PFSK-1 (cell line): ENCODE measurements around the gene LINC00237.

Source experiments
- FOXP2 ChIP-seq: optimal IDR thresholded peaks from 2 replicates; pipeline ENCODE3; 2011; ENCODE audit warnings: borderline replicate concordance, control low read depth, inconsistent platforms; ENCODE audit not compliant: insufficient read depth; ENCODE audit errors: extremely low read length, extremely low read depth
- POLR2AphosphoS5 ChIP-seq: IDR thresholded peaks from 2 replicates; pipeline ENCODE4 v1.6.1; 2012; ENCODE audit warnings: low read depth, mild to moderate bottlenecking, control low read depth, low read length, moderate library complexity
- REST ChIP-seq, 2 experiments: IDR thresholded peaks; 2 replicates each; pipeline versions ENCODE4 v1.6.1 to v1.8.0; 2011 to 2012; ENCODE audit warnings: low read depth in 2 of 2, low read length in 2 of 2, control low read depth in 1 of 2, inconsistent platforms in 1 of 2, mild to moderate bottlenecking in 1 of 2, moderate library complexity in 1 of 2; ENCODE audit not compliant: insufficient read depth in 1 of 2
- SIN3A ChIP-seq: IDR thresholded peaks from 2 replicates; pipeline ENCODE4 v1.6.1; 2012; ENCODE audit warnings: mild to moderate bottlenecking, low read length, moderate library complexity, borderline replicate concordance; ENCODE audit not compliant: insufficient read depth
- TAF1 ChIP-seq: IDR thresholded peaks from 2 replicates; pipeline ENCODE4 v1.6.1; 2012; ENCODE audit warnings: low read length, control low read depth, borderline replicate concordance; ENCODE audit not compliant: insufficient read depth

Gene LINC00237

GRCh38 chr20:21118138-21118537, 12.0 kb upstream of the LINC00237 start:
- TF ChIP-seq SIN3A (no peak), TAF1 (no peak), POLR2AphosphoS5 (no peak), FOXP2 (no peak), REST (IDR thresholded peaks at IDR 0.05; ENCODE audit: insufficient read depth in 1 of 2, low read depth in 2 of 2, low read length in 2 of 2) (no peak)

- TF ChIP-seq TAF1 = no peak
- no peak for TF ChIP-seq FOXP2
- TF ChIP-seq POLR2AphosphoS5 = no peak
- TF ChIP-seq REST (IDR thresholded peaks at IDR 0.05; ENCODE audit: insufficient read depth in 1 of 2, low read depth in 2 of 2, low read length in 2 of 2) = no peak
- no peak for TF ChIP-seq SIN3A
Measured at GRCh38 chr20:21117521-21117920, 11.4 kb upstream of the LINC00237 start.

GRCh38 chr20:21114584-21114983, 8.4 kb upstream of the LINC00237 start:
- TF ChIP-seq REST (IDR thresholded peaks at IDR 0.05; ENCODE audit: insufficient read depth in 1 of 2, low read depth in 2 of 2, low read length in 2 of 2) = no peak
- TF ChIP-seq SIN3A = no peak
- TF ChIP-seq POLR2AphosphoS5 = no peak
- no peak for TF ChIP-seq FOXP2
- TF ChIP-seq TAF1 = no peak

- TF ChIP-seq TAF1 = no peak
- no peak for TF ChIP-seq SIN3A
- no peak for TF ChIP-seq REST (IDR thresholded peaks at IDR 0.05; ENCODE audit: insufficient read depth in 1 of 2, low read depth in 2 of 2, low read length in 2 of 2)
- no peak for TF ChIP-seq FOXP2
- no peak for TF ChIP-seq POLR2AphosphoS5
Measured at GRCh38 chr20:21113697-21114096, 7.5 kb upstream of the LINC00237 start.

- no peak for TF ChIP-seq TAF1
- TF ChIP-seq POLR2AphosphoS5 = no peak
- no peak for TF ChIP-seq REST (IDR thresholded peaks at IDR 0.05; ENCODE audit: insufficient read depth in 1 of 2, low read depth in 2 of 2, low read length in 2 of 2)
- no peak for TF ChIP-seq FOXP2
- TF ChIP-seq SIN3A = no peak
Measured at GRCh38 chr20:21111416-21111815, 5.3 kb upstream of the LINC00237 start.
